Panc1 (cell line): ENCODE data around the gene CFLAR. TPM values are rescaled to one million over a fixed set of nuclear protein-coding genes. Genes with fewer than 3 reads are reported as not detected.

Source experiments
- ATAC-seq: fragments of 200-7000 bp; cut with Tn5 transposase; 2 replicates; pipeline ENCODE4 v1.9.1; 2020; ENCODE audit warnings: mild to moderate bottlenecking, moderate library complexity
- BruUV-seq: library from RNA; stranded (reverse); fragments of 400-500 nt; replicated peaks from 2 replicates; lab custom pipeline; 2021; lab: Mats Ljungman, UMichigan
- CTCF ChIA-PET: fragments of 300-600 bp; sonication (Branson Sonifier 250); formaldehyde crosslinking; loops from one replicate; lab custom pipeline; 2022; ENCODE audit warnings: antibody characterized with exemption; lab: Charles Lee
- POLR2A ChIA-PET: fragments of 300-600 bp; sonication (Branson Sonifier 250); formaldehyde crosslinking; loops from one replicate; lab custom pipeline; 2022; ENCODE audit warnings: antibody characterized with exemption; lab: Charles Lee
- DNase-seq: peaks from one replicate; pipeline ENCODE4 v3.0.0-alpha.2; 2010; ENCODE audit warnings: low read depth, low spot score
- H3K27ac ChIP-seq: 2 replicates; pipeline ENCODE4 v1.5.1; 2011; ENCODE audit warnings: mild to moderate bottlenecking, low read length, inconsistent platforms
- H3K27me3 ChIP-seq: fragments of 200-500 bp; sonication (Bioruptor generic); 2 replicates; pipeline ENCODE4 v1.6.0; 2014; ENCODE audit warnings: low read length, inconsistent platforms; ENCODE audit not compliant: control insufficient read depth, insufficient read depth
- H3K36me3 ChIP-seq: fragments of 200-500 bp; sonication (Bioruptor generic); 2 replicates; pipeline ENCODE4 v1.5.1; 2014; ENCODE audit warnings: inconsistent platforms, mild to moderate bottlenecking, low read length, moderate library complexity; ENCODE audit not compliant: control insufficient read depth, insufficient read depth
- H3K4me1 ChIP-seq: 2 replicates; pipeline ENCODE4 v1.5.1; 2011; ENCODE audit warnings: inconsistent platforms, mild to moderate bottlenecking, low read length, moderate library complexity; ENCODE audit not compliant: control insufficient read depth, insufficient read depth
- H3K4me3 ChIP-seq, 2 experiments: 2 replicates each; pipeline ENCODE4 v1.5.1; 2011 to 2012; ENCODE audit warnings: low read depth in 2 of 2, low read length in 2 of 2, mild to moderate bottlenecking in 2 of 2, inconsistent platforms in 1 of 2, moderate library complexity in 1 of 2
- H3K9me3 ChIP-seq: fragments of 200-500 bp; sonication (Bioruptor generic); 2 replicates; pipeline ENCODE4 v1.5.1; 2014; ENCODE audit warnings: low read depth, mild to moderate bottlenecking, inconsistent platforms, low read length, moderate library complexity; ENCODE audit not compliant: control insufficient read depth, insufficient read depth
- CTCF ChIP-seq: fragments of 450-650 bp; IDR thresholded peaks from 2 replicates; pipeline ENCODE4 v1.5.1; 2017; ENCODE audit warnings: mild to moderate bottlenecking
- POLR2AphosphoS5 ChIP-seq: IDR thresholded peaks from 2 replicates; pipeline ENCODE4 v1.6.1; 2012; ENCODE audit warnings: mild to moderate bottlenecking, low read depth, low read length, moderate library complexity
- REST ChIP-seq, 2 experiments: IDR thresholded peaks; 2 replicates each; pipeline ENCODE4 v1.6.1; 2011 to 2012; ENCODE audit warnings: low read depth in 2 of 2, control low read depth in 1 of 2, low read length in 1 of 2, mild to moderate bottlenecking in 1 of 2, moderate library complexity in 1 of 2; ENCODE audit not compliant: insufficient read depth in 1 of 2
- SIN3A ChIP-seq: IDR thresholded peaks from 2 replicates; pipeline ENCODE4 v1.6.1; 2012; ENCODE audit warnings: low read depth, mild to moderate bottlenecking, low read length, moderate library complexity, borderline replicate concordance; ENCODE audit not compliant: insufficient read depth
- TCF7L2 ChIP-seq: IDR thresholded peaks from 2 replicates; pipeline ENCODE4 v1.6.1; 2011; ENCODE audit warnings: mild to moderate bottlenecking, low read depth, low read length, inconsistent platforms
- in situ Hi-C: cut with HindIII; loops from 2 replicates; pipeline ENCODE4 v1.10.0; 2016; ENCODE audit warnings: low sequenced_read_pairs, low pct_unique_long_range_greater_than_20kb
- intact Hi-C: fragments of 100-400 bp; cut with micrococcal nuclease; formaldehyde crosslinking; loops from one replicate; pipeline ENCODE4 v1.10.0; 2022; ENCODE audit not compliant: unreplicated experiment
- total RNA-seq: library from RNA; stranded (reverse); gene quantifications from one replicate; pipeline ENCODE4 v1.2.1, GENCODE V29; 2021; ENCODE audit not compliant: unreplicated experiment

The CFLAR gene
- total RNA-seq, 1 experiment from 2014 or later, result 46.3 TPM

- no TSS peak for BruUV-seq
- intact Hi-C loops, result no loop called here
- TF ChIP-seq TCF7L2, result no peak
- peak; percentile 79 for TF ChIP-seq CTCF
- in situ Hi-C loops, result no loop called here
- ChIA-PET POLR2A (interaction anchor here (0.7 kb wide), 1 partner anchor 40 kb away, joined by 4 read pairs; no protein-coding TSS in a partner anchor), CTCF (interaction anchor here (0.6 to 1.4 kb wide), 9 partner anchors 36 to 253 kb away, joined by 3 to 9 read pairs (median 4); partner anchors contain the start of genes CFLAR and FLACC1)
- H3K4me1 ChIP-seq, result peaks cover 8% of the 10 kb centered on the region
- H3K4me3 ChIP-seq, result no peak overlapping the region
- no peaks in the 10 kb centered on the region for H3K9me3 ChIP-seq
- H3K27ac ChIP-seq, result peak overlapping the region; percentile 45; the same call in 1 of the 2 replicates
- H3K27me3 ChIP-seq, result no peaks in the 10 kb centered on the region
- DNase-seq, result peak; percentile 67
- H3K36me3 ChIP-seq, result peaks cover 6% of the 10 kb centered on the region
- ATAC-seq, result peak; percentile 92
These were observed 42.4 kb downstream of the CFLAR start for GRCh38 chr2:201158111-201158929.

- H3K4me1 ChIP-seq, result no peaks in the 10 kb centered on the region
- ChIA-PET POLR2A (no interaction called here), CTCF (no interaction called here)
- intact Hi-C loops (no loop called here), in situ Hi-C loops (no loop called here)
- H3K4me3 ChIP-seq, result no peak overlapping the region
- H3K9me3 ChIP-seq, result no peaks in the 10 kb centered on the region
- TF ChIP-seq TCF7L2, result no peak
- TF ChIP-seq CTCF, result no peak
- TF ChIP-seq SIN3A, result no peak
- no peak for TF ChIP-seq REST (IDR thresholded peaks at IDR 0.05; ENCODE audit: insufficient read depth in 1 of 2, low read depth in 2 of 2, low read length in 1 of 2)
- TF ChIP-seq POLR2AphosphoS5, result no peak
- no peaks in the 10 kb centered on the region for H3K27me3 ChIP-seq
- no peak overlapping the region for H3K27ac ChIP-seq
- H3K36me3 ChIP-seq, result peaks cover 9% of the 10 kb centered on the region
- no peak for DNase-seq
- no peak for ATAC-seq
- no TSS peak for BruUV-seq
These were observed 48.2 kb downstream of the CFLAR start for GRCh38 chr2:201164166-201164565.
